D341Med (cell line): Measurements from ENCODE around the gene ZNHIT3.
A peak's percentile ranks its signal among the peaks of the same experiment; 100 is the strongest.

Experiments
- DNase-seq: peaks from one replicate; pipeline ENCODE4 v3.0.0; 2012; ENCODE audit warnings: low spot score

ZNHIT3 gene

GRCh38 chr17:36511216-36511615 is 24.7 kb downstream of the ZNHIT3 start:
- DNase-seq: peak; percentile 32

- DNase-seq: peak; percentile 24
Observed at GRCh38 chr17:36512641-36513040, 26.2 kb downstream of the ZNHIT3 start.

GRCh38 chr17:36514856-36515255 is 28.4 kb downstream of the ZNHIT3 start:
- DNase-seq: peak; percentile 17

GRCh38 chr17:36515837-36516236 is 29.4 kb downstream of the ZNHIT3 start:
- peak; percentile 9 for DNase-seq

- peak; percentile 50 for DNase-seq
Observed at GRCh38 chr17:36523113-36523512, 36.6 kb downstream of the ZNHIT3 start.

- DNase-seq: peak; percentile 19
Observed at GRCh38 chr17:36524428-36524876, 38.0 kb downstream of the ZNHIT3 start.

GRCh38 chr17:36525113-36525512 is 38.6 kb downstream of the ZNHIT3 start:
- DNase-seq: no peak

- DNase-seq: no peak
Observed at GRCh38 chr17:36525888-36526287, 39.4 kb downstream of the ZNHIT3 start.

GRCh38 chr17:36527621-36528250 is 41.3 kb downstream of the ZNHIT3 start:
- DNase-seq: peak; percentile 77

- DNase-seq: no peak
Observed at GRCh38 chr17:36529121-36529520, 42.6 kb downstream of the ZNHIT3 start.

- DNase-seq: no peak
Observed at GRCh38 chr17:36532435-36532975, 46.0 kb downstream of the ZNHIT3 start.

- DNase-seq: peak; percentile 86
Observed at GRCh38 chr17:36533935-36534839, 47.7 kb downstream of the ZNHIT3 start.

- peak; percentile 99 for DNase-seq
Observed at GRCh38 chr17:36534840-36535668, 48.6 kb downstream of the ZNHIT3 start, which contains the start of the genes MYO19 and PIGW. MYO19 (minus strand) TSS chr17:36534868; CDS start chr17:36532538, 2,330 bp downstream. PIGW (plus strand) TSS chr17:36534987; CDS start chr17:36537102, 2,115 bp downstream.

- no peak for DNase-seq
Observed at GRCh38 chr17:36535669-36536081, 49.2 kb downstream of the ZNHIT3 start.

GRCh38 chr17:36540696-36541095 is 54.2 kb downstream of the ZNHIT3 start:
- DNase-seq: no peak

- no peak for DNase-seq
Observed at GRCh38 chr17:36542755-36543154, 56.3 kb downstream of the ZNHIT3 start.

- DNase-seq: no peak
Observed at GRCh38 chr17:36544044-36544306, 57.5 kb downstream of the ZNHIT3 start.

- peak; percentile 98 for DNase-seq
Observed at GRCh38 chr17:36544307-36545076, 58.0 kb downstream of the ZNHIT3 start, which contains the start of gene GGNBP2. GGNBP2 (plus strand) TSS chr17:36544919; CDS start chr17:36545725, 806 bp downstream.

- no peak for DNase-seq
Observed at GRCh38 chr17:36545077-36545464, 58.6 kb downstream of the ZNHIT3 start.
